ENCODE results near the gene CDR2L.

- peak in 2 of 5 experiments; percentile 50 to 69 for TF ChIP-seq CTCF (IDR thresholded peaks at IDR 0.05)
- no peak for TF ChIP-seq POLR2AphosphoS5 (IDR thresholded peaks at IDR 0.05)
- TF ChIP-seq EP300 (IDR thresholded peaks at IDR 0.05; ENCODE audit: low read depth), result no peak
These were observed 26.7 kb upstream of the CDR2L start for GRCh38 chr17:74960570-74961342.
